SK-N-SH treated with all-trans-retinoic acid at 6 μM for 48 hours (cell line): ENCODE data around the gene TBC1D12.

Experiments used
- ATAC-seq: fragments of 200-7000 bp; cut with Tn5 transposase; 3 replicates; pipeline ENCODE4 v1.9.1; 2020; ENCODE audit warnings: mild to moderate bottlenecking, moderate library complexity
- BACH2 ChIP-seq: fragments of 250-450 bp; sonication (Bioruptor Pico); IDR thresholded peaks from 2 replicates; pipeline ENCODE4 v1.9.0; 2021; ENCODE audit warnings: mild to moderate bottlenecking, borderline replicate concordance
- CSDC2 ChIP-seq: fragments of 250-450 bp; sonication (Bioruptor Pico); IDR thresholded peaks from 2 replicates; pipeline ENCODE4 v1.5.0; 2020; ENCODE audit warnings: mild to moderate bottlenecking, moderate library complexity
- GLIS3 ChIP-seq: fragments of 250-450 bp; sonication (Bioruptor Pico); IDR thresholded peaks from 2 replicates; pipeline ENCODE4 v1.5.0; 2020; ENCODE audit warnings: mild to moderate bottlenecking, moderate library complexity
- ISL1 ChIP-seq: fragments of 250-450 bp; sonication (Bioruptor Pico); IDR thresholded peaks from 2 replicates; pipeline ENCODE4 v2.1.2; 2022; ENCODE audit warnings: mild to moderate bottlenecking, moderate library complexity
- OSR1 ChIP-seq: fragments of 250-450 bp; sonication (Bioruptor Pico); IDR thresholded peaks from 2 replicates; pipeline ENCODE4 v1.8.0; 2022; ENCODE audit warnings: moderate library complexity, mild to moderate bottlenecking, inconsistent platforms
- RARB ChIP-seq: fragments of 250-450 bp; sonication (Bioruptor Pico); IDR thresholded peaks from 2 replicates; pipeline ENCODE4 v1.8.0; 2021; ENCODE audit warnings: mild to moderate bottlenecking, moderate library complexity
- TCF4 ChIP-seq: fragments of 250-450 bp; sonication (Bioruptor Pico); IDR thresholded peaks from 2 replicates; pipeline ENCODE4 v1.8.0; 2021; ENCODE audit warnings: mild to moderate bottlenecking, moderate library complexity, borderline replicate concordance
- TOX ChIP-seq: fragments of 250-450 bp; sonication (Bioruptor Pico); IDR thresholded peaks from 2 replicates; pipeline ENCODE4 v1.8.0; 2021; ENCODE audit warnings: mild to moderate bottlenecking, moderate library complexity, borderline replicate concordance
- ZFP30 ChIP-seq: fragments of 450-650 bp; formaldehyde crosslinking; IDR thresholded peaks from 2 replicates; pipeline ENCODE4 v1.5.0; 2022; ENCODE audit warnings: mild to moderate bottlenecking, moderate library complexity
- ZNF565 ChIP-seq: fragments of 450-650 bp; formaldehyde crosslinking; conservative IDR thresholded peaks from 2 replicates; pipeline ENCODE4 v1.5.0; 2020; ENCODE audit warnings: low read depth, mild to moderate bottlenecking, moderate library complexity
- ZNF70 ChIP-seq: fragments of 450-650 bp; formaldehyde crosslinking; IDR thresholded peaks from 2 replicates; pipeline ENCODE4 v1.5.0; 2020; ENCODE audit warnings: mild to moderate bottlenecking, moderate library complexity
- TF ChIP-seq, protein P1 (sequence below): fragments of 250-450 bp; sonication (Bioruptor Pico); IDR thresholded peaks from 2 replicates; pipeline ENCODE4 v1.8.0; 2020; ENCODE audit warnings: mild to moderate bottlenecking, moderate library complexity, borderline replicate concordance
- TF ChIP-seq, protein P2 (sequence below): fragments of 250-450 bp; sonication (Bioruptor Pico); IDR thresholded peaks from 2 replicates; pipeline ENCODE4 v1.5.1; 2020; ENCODE audit warnings: low read depth, mild to moderate bottlenecking, moderate library complexity
- TF ChIP-seq, protein P3 (sequence below): fragments of 250-450 bp; sonication (Bioruptor Pico); IDR thresholded peaks from 2 replicates; pipeline ENCODE4 v1.8.0; 2021; ENCODE audit warnings: low read depth, mild to moderate bottlenecking, moderate library complexity, borderline replicate concordance
- TF ChIP-seq, protein P4 (sequence below): fragments of 250-450 bp; sonication (Bioruptor Pico); IDR thresholded peaks from 2 replicates; pipeline ENCODE4 v1.5.1; 2021; ENCODE audit warnings: mild to moderate bottlenecking, moderate library complexity
- TF ChIP-seq, protein P5 (sequence below): fragments of 250-450 bp; sonication (Bioruptor Pico); IDR thresholded peaks from 2 replicates; pipeline ENCODE4 v1.5.0; 2020; ENCODE audit warnings: mild to moderate bottlenecking, moderate library complexity

The TBC1D12 gene

DNA sequence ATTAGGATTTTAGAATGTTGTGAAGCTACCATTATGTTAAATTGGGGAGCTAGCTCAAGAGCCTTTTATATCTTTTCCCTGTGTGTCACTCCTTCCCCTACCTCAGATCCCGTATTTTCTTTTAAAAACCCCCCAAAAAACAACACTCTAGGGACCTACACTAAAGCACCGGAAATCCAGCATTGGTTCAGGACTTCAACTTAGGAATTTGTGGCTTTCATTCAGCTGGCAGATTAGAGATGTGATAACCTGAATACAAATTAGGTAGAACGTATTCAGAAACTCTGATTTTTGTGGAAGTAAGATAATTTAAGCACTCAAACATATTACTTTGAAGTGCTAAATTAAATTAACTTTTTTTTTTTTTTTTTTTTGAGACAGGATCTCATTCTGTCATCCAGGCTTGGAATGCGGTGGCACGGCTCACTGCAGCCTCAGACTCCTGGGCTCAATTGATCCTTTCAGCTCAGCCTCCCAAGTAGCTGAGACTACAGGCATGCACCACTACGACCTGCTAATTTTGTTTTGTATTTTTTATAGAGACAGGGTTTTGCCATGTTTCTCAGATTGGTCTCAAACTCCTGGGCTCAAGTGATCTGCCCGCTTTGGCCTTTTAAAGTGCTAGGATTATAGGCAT lies 6.8 kb downstream of the TBC1D12 start:
- no peak for ATAC-seq
- TF ChIP-seq ZFP30 = no peak
- TF ChIP-seq BACH2 (CRISPR knock-in tag) = no peak
- TF ChIP-seq ISL1 (CRISPR knock-in tag) = peak; percentile 11; the same call in 1 of the 2 replicates
- TF ChIP-seq, all 23 proteins: peak for 1

DNA sequence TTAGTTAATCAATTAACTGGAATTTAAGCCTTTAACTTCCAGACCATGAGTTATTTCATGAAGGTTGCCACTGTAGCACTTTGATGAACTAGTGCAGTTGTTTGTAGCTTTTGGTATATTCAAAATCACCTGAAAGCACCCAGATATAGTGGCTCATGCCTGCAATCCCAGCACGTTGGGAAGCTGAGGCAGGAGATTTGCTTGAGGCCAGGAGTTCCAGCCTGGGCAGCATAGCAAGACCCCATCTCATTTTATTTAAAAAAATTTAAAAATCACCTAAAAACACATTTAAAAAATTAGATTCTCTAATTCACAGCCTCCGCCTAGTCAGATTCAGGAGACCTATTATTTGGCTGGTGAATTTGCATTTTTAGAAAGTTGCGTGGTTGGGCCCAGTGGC lies 9.0 kb downstream of the TBC1D12 start:
- ATAC-seq = no peak
- TF ChIP-seq BACH2 (CRISPR knock-in tag) = no peak
- TF ChIP-seq TOX (CRISPR knock-in tag) = no peak
- TF ChIP-seq OSR1 = no peak
- TF ChIP-seq, protein P1, sequence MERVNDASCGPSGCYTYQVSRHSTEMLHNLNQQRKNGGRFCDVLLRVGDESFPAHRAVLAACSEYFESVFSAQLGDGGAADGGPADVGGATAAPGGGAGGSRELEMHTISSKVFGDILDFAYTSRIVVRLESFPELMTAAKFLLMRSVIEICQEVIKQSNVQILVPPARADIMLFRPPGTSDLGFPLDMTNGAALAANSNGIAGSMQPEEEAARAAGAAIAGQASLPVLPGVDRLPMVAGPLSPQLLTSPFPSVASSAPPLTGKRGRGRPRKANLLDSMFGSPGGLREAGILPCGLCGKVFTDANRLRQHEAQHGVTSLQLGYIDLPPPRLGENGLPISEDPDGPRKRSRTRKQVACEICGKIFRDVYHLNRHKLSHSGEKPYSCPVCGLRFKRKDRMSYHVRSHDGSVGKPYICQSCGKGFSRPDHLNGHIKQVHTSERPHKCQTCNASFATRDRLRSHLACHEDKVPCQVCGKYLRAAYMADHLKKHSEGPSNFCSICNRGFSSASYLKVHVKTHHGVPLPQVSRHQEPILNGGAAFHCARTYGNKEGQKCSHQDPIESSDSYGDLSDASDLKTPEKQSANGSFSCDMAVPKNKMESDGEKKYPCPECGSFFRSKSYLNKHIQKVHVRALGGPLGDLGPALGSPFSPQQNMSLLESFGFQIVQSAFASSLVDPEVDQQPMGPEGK = no peak
- TF ChIP-seq RARB (CRISPR knock-in tag) = no peak
- TF ChIP-seq, protein P2, sequence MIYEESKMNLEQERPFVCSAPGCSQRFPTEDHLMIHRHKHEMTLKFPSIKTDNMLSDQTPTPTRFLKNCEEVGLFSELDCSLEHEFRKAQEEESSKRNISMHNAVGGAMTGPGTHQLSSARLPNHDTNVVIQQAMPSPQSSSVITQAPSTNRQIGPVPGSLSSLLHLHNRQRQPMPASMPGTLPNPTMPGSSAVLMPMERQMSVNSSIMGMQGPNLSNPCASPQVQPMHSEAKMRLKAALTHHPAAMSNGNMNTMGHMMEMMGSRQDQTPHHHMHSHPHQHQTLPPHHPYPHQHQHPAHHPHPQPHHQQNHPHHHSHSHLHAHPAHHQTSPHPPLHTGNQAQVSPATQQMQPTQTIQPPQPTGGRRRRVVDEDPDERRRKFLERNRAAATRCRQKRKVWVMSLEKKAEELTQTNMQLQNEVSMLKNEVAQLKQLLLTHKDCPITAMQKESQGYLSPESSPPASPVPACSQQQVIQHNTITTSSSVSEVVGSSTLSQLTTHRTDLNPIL = no peak
- no peak for TF ChIP-seq CSDC2 (CRISPR knock-in tag)
- TF ChIP-seq, protein P3, sequence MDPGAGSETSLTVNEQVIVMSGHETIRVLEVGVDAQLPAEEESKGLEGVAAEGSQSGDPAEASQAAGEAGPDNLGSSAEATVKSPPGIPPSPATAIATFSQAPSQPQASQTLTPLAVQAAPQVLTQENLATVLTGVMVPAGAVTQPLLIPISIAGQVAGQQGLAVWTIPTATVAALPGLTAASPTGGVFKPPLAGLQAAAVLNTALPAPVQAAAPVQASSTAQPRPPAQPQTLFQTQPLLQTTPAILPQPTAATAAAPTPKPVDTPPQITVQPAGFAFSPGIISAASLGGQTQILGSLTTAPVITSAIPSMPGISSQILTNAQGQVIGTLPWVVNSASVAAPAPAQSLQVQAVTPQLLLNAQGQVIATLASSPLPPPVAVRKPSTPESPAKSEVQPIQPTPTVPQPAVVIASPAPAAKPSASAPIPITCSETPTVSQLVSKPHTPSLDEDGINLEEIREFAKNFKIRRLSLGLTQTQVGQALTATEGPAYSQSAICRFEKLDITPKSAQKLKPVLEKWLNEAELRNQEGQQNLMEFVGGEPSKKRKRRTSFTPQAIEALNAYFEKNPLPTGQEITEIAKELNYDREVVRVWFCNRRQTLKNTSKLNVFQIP (CRISPR knock-in tag) = no peak
- TF ChIP-seq ZNF70 (CRISPR knock-in tag) = no peak

DNA sequence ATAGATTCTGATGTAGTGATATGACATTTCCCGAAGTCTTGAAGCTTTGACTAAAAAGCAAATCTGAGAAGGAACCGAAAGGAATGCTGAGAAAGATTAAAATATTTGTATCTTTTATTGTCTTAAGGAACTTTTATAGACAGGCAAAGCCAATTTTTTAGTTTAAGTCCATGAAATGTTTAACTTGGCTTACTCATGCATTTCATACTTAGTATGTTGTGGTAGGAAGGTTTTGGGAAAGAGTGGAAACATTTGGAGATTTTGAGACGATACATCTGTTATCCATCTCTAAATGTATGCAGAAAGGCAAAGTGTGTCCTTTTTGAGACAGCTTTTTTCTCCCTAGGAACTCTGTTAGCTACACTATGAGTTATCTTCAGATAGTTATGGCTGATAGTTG lies 10.1 kb downstream of the TBC1D12 start:
- no peak for TF ChIP-seq OSR1
- no peak for TF ChIP-seq BACH2 (CRISPR knock-in tag)
- no peak for TF ChIP-seq ZFP30
- TF ChIP-seq ZNF565 (CRISPR knock-in tag) = no peak
- TF ChIP-seq, protein P3 (CRISPR knock-in tag) = no peak
- TF ChIP-seq CSDC2 (CRISPR knock-in tag) = no peak
- no peak; the same call in 2 of the 3 replicates for ATAC-seq

DNA sequence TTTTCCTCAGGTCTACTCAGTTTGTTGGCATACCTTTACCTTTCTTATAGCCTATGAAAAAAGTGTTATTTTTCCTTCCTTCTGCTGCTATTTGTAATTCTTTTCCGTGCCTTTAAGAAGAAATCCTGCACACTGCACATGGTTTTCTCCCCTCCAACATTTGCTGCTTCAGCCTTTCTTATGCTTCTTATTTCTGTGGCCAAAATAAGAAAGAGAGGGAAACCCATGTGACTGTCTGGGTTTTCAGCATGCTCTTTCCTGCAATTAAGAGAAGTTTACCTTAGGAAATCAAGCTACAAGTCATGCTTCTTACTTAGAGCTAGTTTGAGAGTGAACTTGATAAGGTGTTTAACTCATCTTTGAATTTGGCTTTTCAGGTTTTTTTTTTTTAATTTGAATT lies 11.0 kb downstream of the TBC1D12 start:
- no peak for ATAC-seq
- TF ChIP-seq TCF4 (CRISPR knock-in tag) = no peak
- TF ChIP-seq, protein P4, sequence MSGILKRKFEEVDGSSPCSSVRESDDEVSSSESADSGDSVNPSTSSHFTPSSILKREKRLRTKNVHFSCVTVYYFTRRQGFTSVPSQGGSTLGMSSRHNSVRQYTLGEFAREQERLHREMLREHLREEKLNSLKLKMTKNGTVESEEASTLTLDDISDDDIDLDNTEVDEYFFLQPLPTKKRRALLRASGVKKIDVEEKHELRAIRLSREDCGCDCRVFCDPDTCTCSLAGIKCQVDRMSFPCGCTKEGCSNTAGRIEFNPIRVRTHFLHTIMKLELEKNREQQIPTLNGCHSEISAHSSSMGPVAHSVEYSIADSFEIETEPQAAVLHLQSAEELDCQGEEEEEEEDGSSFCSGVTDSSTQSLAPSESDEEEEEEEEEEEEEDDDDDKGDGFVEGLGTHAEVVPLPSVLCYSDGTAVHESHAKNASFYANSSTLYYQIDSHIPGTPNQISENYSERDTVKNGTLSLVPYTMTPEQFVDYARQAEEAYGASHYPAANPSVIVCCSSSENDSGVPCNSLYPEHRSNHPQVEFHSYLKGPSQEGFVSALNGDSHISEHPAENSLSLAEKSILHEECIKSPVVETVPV (CRISPR knock-in tag) = no peak
- TF ChIP-seq, protein P5, sequence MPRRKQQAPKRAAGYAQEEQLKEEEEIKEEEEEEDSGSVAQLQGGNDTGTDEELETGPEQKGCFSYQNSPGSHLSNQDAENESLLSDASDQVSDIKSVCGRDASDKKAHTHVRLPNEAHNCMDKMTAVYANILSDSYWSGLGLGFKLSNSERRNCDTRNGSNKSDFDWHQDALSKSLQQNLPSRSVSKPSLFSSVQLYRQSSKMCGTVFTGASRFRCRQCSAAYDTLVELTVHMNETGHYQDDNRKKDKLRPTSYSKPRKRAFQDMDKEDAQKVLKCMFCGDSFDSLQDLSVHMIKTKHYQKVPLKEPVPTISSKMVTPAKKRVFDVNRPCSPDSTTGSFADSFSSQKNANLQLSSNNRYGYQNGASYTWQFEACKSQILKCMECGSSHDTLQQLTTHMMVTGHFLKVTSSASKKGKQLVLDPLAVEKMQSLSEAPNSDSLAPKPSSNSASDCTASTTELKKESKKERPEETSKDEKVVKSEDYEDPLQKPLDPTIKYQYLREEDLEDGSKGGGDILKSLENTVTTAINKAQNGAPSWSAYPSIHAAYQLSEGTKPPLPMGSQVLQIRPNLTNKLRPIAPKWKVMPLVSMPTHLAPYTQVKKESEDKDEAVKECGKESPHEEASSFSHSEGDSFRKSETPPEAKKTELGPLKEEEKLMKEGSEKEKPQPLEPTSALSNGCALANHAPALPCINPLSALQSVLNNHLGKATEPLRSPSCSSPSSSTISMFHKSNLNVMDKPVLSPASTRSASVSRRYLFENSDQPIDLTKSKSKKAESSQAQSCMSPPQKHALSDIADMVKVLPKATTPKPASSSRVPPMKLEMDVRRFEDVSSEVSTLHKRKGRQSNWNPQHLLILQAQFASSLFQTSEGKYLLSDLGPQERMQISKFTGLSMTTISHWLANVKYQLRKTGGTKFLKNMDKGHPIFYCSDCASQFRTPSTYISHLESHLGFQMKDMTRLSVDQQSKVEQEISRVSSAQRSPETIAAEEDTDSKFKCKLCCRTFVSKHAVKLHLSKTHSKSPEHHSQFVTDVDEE (CRISPR knock-in tag) = no peak
- TF ChIP-seq OSR1 = no peak
- TF ChIP-seq GLIS3 (CRISPR knock-in tag) = no peak
- TF ChIP-seq, protein P1 = no peak
- no peak for TF ChIP-seq ZNF565 (CRISPR knock-in tag)
- no peak for TF ChIP-seq RARB (CRISPR knock-in tag)
- TF ChIP-seq, all 23 proteins: peak for 0
